ENCODE results near the gene PLEKHB2. TPM values are rescaled to one million over a fixed set of nuclear protein-coding genes. Genes with fewer than 3 reads are reported as not detected.
A peak's percentile ranks its signal among the peaks of the same experiment; 100 is the strongest.

PLEKHB2 gene
- total RNA-seq, 3 donors from 2014 or later: 73.8 to 129 (median 124) TPM

DNA sequence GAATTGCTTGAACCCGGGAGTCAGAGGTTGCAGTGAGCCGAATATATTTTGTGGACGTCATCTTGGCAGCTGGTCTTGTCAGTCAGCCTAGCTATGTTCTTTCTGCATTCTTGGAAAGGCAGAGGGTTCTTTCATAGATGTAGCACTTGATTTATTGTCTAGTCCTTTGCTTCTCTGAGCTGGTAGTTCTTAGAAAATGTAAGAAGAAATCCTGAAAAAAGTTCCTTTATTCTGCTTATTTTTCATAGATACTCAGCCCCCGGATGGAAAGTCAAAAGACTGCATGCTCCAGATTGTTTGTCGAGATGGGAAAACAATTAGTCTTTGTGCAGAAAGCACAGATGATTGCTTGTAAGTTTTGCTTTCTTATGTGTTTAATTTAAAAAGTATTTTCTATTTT lies 21.3 kb downstream of the PLEKHB2 start:
- peaks cover 3% of the 10 kb centered on the region for H3K9me3 ChIP-seq
- no peaks in the 10 kb centered on the region for H3K4me1 ChIP-seq (ENCODE audit: low read depth)
- H3K4me3 ChIP-seq: no peak overlapping the region
- TF ChIP-seq, protein P1, sequence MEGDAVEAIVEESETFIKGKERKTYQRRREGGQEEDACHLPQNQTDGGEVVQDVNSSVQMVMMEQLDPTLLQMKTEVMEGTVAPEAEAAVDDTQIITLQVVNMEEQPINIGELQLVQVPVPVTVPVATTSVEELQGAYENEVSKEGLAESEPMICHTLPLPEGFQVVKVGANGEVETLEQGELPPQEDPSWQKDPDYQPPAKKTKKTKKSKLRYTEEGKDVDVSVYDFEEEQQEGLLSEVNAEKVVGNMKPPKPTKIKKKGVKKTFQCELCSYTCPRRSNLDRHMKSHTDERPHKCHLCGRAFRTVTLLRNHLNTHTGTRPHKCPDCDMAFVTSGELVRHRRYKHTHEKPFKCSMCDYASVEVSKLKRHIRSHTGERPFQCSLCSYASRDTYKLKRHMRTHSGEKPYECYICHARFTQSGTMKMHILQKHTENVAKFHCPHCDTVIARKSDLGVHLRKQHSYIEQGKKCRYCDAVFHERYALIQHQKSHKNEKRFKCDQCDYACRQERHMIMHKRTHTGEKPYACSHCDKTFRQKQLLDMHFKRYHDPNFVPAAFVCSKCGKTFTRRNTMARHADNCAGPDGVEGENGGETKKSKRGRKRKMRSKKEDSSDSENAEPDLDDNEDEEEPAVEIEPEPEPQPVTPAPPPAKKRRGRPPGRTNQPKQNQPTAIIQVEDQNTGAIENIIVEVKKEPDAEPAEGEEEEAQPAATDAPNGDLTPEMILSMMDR (IDR thresholded peaks at IDR 0.05): no peak
- H3K36me3 ChIP-seq (ENCODE audit: low read depth): peaks cover 3% of the 10 kb centered on the region
- intact Hi-C loops (cut with DNase I, micrococcal nuclease): no loop called here
- no peak for ATAC-seq
- DNase-seq: no peak

DNA sequence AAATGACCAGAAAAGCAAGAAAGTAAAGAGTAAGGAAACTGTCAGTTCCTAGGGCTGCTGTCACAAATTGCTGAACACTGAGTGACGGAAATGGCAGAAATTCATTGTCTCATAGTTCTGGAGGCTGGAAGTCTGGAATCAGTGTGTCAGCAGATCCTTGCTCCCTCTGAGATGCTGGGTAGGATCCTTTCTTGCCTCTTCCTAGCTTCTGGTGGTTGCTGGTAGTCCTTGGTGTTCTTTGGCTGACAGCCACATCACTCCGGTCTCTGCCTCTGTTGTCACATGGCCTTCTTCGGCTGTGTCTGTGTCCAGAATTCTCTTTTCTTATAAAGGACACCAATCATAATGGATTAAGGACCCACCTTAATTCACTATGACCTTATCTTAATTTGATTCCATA lies 21.9 kb downstream of the PLEKHB2 start:
- intact Hi-C loops (cut with DNase I, micrococcal nuclease): no loop called here
- H3K4me1 ChIP-seq (ENCODE audit: low read depth): no peaks in the 10 kb centered on the region
- TF ChIP-seq, protein P1 (IDR thresholded peaks at IDR 0.05): no peak
- no peak for ATAC-seq
- H3K36me3 ChIP-seq (ENCODE audit: low read depth): peaks cover 3% of the 10 kb centered on the region
- no peak for DNase-seq
- H3K9me3 ChIP-seq: peaks cover 3% of the 10 kb centered on the region
- H3K4me3 ChIP-seq: no peak overlapping the region

DNA sequence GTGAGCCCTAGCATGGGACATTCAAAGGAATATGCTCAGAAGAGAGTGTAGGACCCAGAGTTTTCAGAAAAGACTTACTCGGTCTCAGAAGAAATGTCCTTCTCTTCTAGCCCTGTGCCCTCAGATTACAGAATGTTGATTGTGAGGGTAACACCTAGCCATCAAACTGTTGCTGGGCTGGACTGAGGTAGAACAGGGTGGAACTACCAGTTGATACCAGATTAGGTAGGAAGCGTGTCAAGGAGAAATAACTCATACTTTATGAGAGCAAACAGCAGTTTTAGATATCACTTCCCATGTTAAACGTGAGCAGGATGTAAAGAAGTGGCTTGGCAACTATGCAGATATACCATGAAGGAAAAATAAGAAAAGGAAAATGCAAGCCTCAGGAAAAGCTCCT lies 22.8 kb downstream of the PLEKHB2 start:
- no peak for DNase-seq
- TF ChIP-seq, protein P1 (IDR thresholded peaks at IDR 0.05): no peak
- no peak overlapping the region for H3K4me3 ChIP-seq
- H3K9me3 ChIP-seq: peaks cover 3% of the 10 kb centered on the region
- peak; percentile 80 for ATAC-seq
- H3K36me3 ChIP-seq (ENCODE audit: low read depth): peaks cover 3% of the 10 kb centered on the region
- no peaks in the 10 kb centered on the region for H3K4me1 ChIP-seq (ENCODE audit: low read depth)
- intact Hi-C loops (cut with DNase I, micrococcal nuclease): no loop called here

DNA sequence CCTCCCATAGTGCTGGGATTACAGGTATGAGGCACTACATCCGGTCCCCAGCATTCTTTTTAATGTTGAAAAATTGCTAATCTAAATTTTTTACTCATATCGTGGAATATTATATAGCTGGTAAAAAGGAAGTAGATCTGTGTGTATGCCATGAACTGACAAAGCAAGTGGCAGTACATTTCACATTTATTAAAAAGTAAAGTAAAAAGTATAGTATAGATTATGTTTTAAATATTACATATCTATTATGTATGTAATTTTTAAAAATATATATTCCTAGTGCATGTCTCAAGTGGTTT lies 25.1 kb downstream of the PLEKHB2 start:
- Histone ChIP-seq H3K4me1 (ENCODE audit: low read depth) (no peaks in the 10 kb centered on the region), H3K36me3 (ENCODE audit: low read depth) (peaks cover 3% of the 10 kb centered on the region), H3K9me3 (peaks cover 3% of the 10 kb centered on the region), H3K4me3 (no peak overlapping the region)
- intact Hi-C loops (cut with DNase I, micrococcal nuclease): no loop called here
- TF ChIP-seq, protein P1 (IDR thresholded peaks at IDR 0.05): no peak
- DNase-seq (no peak), ATAC-seq (no peak)

DNA sequence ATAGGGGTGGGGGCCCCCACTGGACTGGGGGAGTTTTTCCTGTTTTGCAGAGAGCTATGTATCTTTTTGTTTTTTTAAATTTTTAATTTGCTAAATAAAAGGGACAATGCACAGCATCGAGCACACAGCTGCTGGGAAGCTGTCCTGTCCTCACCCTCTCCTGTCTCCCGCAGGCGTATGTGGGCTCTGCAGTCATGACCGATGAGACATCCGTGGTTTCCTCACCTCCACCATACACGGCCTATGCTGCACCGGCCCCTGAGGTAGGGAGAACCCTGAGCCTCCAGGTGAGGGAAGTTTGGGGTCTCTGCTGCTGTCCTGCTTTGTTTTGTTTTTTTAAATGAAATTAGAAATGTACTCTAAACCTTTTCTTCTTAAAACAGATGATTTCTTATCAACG lies 27.6 kb downstream of the PLEKHB2 start:
- ATAC-seq (no peak), DNase-seq (no peak)
- TF ChIP-seq, protein P1 (IDR thresholded peaks at IDR 0.05): no peak
- H3K36me3 ChIP-seq (ENCODE audit: low read depth): no peaks in the 10 kb centered on the region
- peaks cover 3% of the 10 kb centered on the region for H3K9me3 ChIP-seq
- intact Hi-C loops (cut with DNase I, micrococcal nuclease): no loop called here
- no peaks in the 10 kb centered on the region for H3K4me1 ChIP-seq (ENCODE audit: low read depth)
- no peak overlapping the region for H3K4me3 ChIP-seq

DNA sequence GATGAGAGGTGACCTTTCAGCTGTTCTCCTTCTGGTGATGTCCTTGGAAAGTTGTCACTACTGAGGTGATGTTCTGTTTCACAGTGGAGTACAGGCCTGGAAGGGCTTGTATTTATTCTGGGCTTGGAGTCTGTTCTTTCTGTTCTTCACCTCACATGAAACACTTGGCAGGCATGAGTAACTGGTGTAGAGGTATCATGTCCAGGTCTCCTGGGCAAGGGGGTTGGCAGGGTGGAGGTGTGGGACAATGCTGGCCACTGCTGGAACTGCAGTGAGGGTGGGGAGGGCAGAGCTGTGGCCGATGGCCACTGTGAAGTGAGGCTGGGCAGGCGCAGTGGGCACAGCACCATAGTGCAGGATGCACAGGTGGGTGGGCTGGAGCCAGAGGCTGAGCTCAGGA lies 35.4 kb downstream of the PLEKHB2 start:
- Histone ChIP-seq H3K4me1 (ENCODE audit: low read depth) (no peaks in the 10 kb centered on the region), H3K9me3 (no peaks in the 10 kb centered on the region), H3K4me3 (no peak overlapping the region), H3K36me3 (ENCODE audit: low read depth) (peaks cover 6% of the 10 kb centered on the region)
- DNase-seq (no peak), ATAC-seq (no peak)
- intact Hi-C loops (cut with DNase I, micrococcal nuclease): no loop called here
- TF ChIP-seq, protein P1 (IDR thresholded peaks at IDR 0.05): no peak
